Heart left ventricle (tissue), 13 donors: Measurements from ENCODE around the gene KDM1B.

Experiments used
- CTCF ChIP-seq, 12 donors: fragments of 200-600 bp; sonication (generic) in 4 of 12; IDR thresholded peaks; one replicate each; pipeline versions ENCODE4 v1.5.0 to v1.8.0; 2018 to 2022; ENCODE audit warnings: antibody characterized with exemption in 12 of 12, mild to moderate bottlenecking in 5 of 12
- POLR2A ChIP-seq, 2 donors: fragments of 450-650 bp; IDR thresholded peaks; one replicate each; pipeline ENCODE4 v1.6.1; 2017; ENCODE audit warnings: antibody characterized with exemption in 2 of 2, mild to moderate bottlenecking in 2 of 2, moderate library complexity in 2 of 2
- donor health status: ischemic (EF 13 %, LVEDD 7.1; RV severe dilation, severe dysfunction).
- donor health status: DM: no; HTN: yes; CAD: no.
- donor health status: DM: no; HTN: no; CAD: no.
- donor health status: ischemic (EF 25% LVEDD 6.9; RV normal size, moderate dysfunction).
- donor health status: ischemic (EF 25% LVEDD 5.7; RV mildly dilated, moderate dysfunction).
- donor health status: ischemic (EF 35%, LVEDD 5.7; RV mildly dilated, moderate dysfunction).
- donor health status: nonischemic (EF 11% LVEDD 7.7; RV severe dilation, severe dysfunction).
- donor health status: DM: yes; HTN: yes; CAD: no.
- donor health status: PGD.
- donor health status: ischemic (EF 29% LVEDD 5.4; RV normal size, mild dysfunction).
- donor health status: nonischemic (EF 23%, LVEDD 6.1; RV moderate dilation, normal function).

DNA sequence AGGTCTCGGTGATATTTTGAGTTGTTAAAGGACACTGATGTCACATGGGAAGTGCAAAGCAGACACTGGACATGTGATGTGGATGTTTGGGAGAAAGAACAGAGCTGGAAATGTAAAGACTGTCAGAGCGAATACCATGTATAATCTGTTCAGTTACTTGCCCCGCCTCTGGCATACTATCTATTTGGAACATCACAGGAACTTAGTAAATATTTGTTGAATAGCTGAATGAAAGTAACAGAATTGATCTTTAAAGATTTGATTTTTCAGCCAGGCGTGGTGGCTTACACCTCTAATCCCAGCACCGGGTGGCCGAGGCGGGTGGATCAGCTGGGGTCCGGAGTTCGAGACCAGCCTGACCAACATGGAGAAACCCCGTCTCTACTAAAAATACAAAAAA lies 19.0 kb upstream of the KDM1B start:
- no peak for TF ChIP-seq CTCF (IDR thresholded peaks at IDR 0.05)
- no peak for TF ChIP-seq POLR2A (IDR thresholded peaks at IDR 0.05)
